Duodenal mucosa (tissue), 2 donors: ENCODE measurements around the gene TXNIP.
A peak's percentile ranks its signal among the peaks of the same experiment; 100 is the strongest.
"Not testable (repeated sequence)": the region's sequence is repeated elsewhere in the genome, so short reads cannot be mapped to it uniquely, and the experiment has no call there.

Source experiments
- H3K27ac ChIP-seq: one replicate; pipeline ENCODE4 v1.7.0; 2013; ENCODE audit warnings: low read depth, low read length
- H3K27me3 ChIP-seq, 2 donors: one replicate each; pipeline ENCODE4 v1.7.0; 2013; ENCODE audit warnings: low read length in 2 of 2, control low read depth in 1 of 2; ENCODE audit not compliant: insufficient read depth in 2 of 2, control insufficient read depth in 1 of 2
- H3K36me3 ChIP-seq, 2 donors: one replicate each; pipeline ENCODE4 v1.7.0; 2013; ENCODE audit warnings: low read length in 2 of 2, control low read depth in 1 of 2; ENCODE audit not compliant: insufficient read depth in 2 of 2, control insufficient read depth in 1 of 2
- H3K4me1 ChIP-seq, 2 donors: one replicate each; pipeline ENCODE4 v1.7.0; 2013; ENCODE audit warnings: low read length in 2 of 2, control low read depth in 1 of 2; ENCODE audit not compliant: insufficient read depth in 2 of 2, control insufficient read depth in 1 of 2
- H3K4me3 ChIP-seq, 2 donors: one replicate each; pipeline ENCODE4 v1.7.0; 2013; ENCODE audit warnings: low read length in 2 of 2, low read depth in 1 of 2
- H3K9ac ChIP-seq, 2 donors: one replicate each; pipeline ENCODE4 v1.7.0; 2013; ENCODE audit warnings: low read length in 2 of 2, low read depth in 1 of 2
- H3K9me3 ChIP-seq, 2 donors: one replicate each; pipeline ENCODE4 v1.7.0; 2013; ENCODE audit warnings: low read length in 2 of 2, control low read depth in 1 of 2; ENCODE audit not compliant: control insufficient read depth in 1 of 2

The TXNIP gene, protein sequence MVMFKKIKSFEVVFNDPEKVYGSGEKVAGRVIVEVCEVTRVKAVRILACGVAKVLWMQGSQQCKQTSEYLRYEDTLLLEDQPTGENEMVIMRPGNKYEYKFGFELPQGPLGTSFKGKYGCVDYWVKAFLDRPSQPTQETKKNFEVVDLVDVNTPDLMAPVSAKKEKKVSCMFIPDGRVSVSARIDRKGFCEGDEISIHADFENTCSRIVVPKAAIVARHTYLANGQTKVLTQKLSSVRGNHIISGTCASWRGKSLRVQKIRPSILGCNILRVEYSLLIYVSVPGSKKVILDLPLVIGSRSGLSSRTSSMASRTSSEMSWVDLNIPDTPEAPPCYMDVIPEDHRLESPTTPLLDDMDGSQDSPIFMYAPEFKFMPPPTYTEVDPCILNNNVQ

DNA sequence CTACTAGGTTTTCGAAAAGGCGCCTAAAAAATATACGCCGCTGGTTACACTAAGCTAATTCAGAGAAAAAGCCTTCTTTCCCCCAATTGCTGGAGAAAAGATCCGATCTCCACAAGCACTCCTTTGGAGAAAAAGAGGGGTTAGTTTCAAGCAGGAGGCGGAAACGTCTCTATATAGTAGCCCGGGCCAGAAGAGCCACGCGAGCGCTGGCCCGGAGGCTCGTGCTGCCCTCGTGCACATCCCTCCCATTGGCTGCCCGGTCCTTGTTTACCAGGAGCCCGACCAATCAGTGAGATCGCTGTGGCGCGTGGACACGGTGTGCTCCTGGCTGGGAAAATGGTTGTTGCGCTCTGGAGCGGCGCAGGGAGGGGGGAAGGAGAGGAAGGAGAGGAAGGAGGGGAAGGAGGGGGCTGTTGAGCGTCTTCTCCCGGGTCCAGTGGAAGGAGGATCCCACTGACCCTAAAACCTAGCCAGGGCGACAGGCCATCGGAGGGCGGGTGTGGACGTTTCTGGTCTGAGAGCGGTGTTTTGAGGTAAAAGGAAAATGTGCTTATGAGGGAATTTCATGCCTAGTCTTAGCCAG is at the start of gene TXNIP:
Gene TXNIP, minus strand, starts transcription at position 147 of the 583 bp plus-strand sequence. CDS start 313 bp downstream, outside the sequence.
- H3K9ac ChIP-seq, result peak within 1 kb of the TSS; percentile 93 to 97
- peak within 1 kb of the TSS; percentile 85 to 91 for H3K4me3 ChIP-seq
- H3K36me3 ChIP-seq, result peaks cover 31 to 35% of the 10 kb centered on the region in 2 donors
- peak within 1 kb of the TSS; percentile 88 for H3K27ac ChIP-seq
- no peaks in the 10 kb centered on the region for H3K27me3 ChIP-seq
- no peaks in the 10 kb centered on the region for H3K9me3 ChIP-seq
- peaks cover 39 to 52% of the 10 kb centered on the region in 2 donors for H3K4me1 ChIP-seq

DNA sequence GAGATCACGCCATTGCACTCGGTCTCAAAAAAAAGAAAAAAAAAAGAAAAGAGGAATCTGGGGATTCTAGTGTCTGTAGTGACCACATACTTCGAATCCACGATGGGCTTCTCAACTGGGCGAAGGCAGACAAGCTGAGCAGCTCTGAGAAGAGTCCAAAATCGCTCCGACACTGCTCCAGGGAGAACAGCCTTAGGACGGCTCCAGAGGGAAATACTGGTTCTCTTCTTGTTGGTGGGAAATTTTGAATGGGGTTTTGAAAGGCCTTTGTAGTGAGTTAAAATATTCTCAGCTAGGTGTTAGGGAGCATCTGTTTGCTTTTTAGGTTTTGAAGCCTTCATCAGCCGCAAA is 43.4 kb upstream of the TXNIP start:
- Histone ChIP-seq H3K9me3 (no peaks in the 10 kb centered on the region), H3K9ac (no peak overlapping the region), H3K4me3 (no peak overlapping the region), H3K27me3 (no peaks in the 10 kb centered on the region), H3K4me1 (peaks cover 9 to 20% of the 10 kb centered on the region in 2 donors), H3K36me3 (no peaks in the 10 kb centered on the region), H3K27ac (no peak overlapping the region)

DNA sequence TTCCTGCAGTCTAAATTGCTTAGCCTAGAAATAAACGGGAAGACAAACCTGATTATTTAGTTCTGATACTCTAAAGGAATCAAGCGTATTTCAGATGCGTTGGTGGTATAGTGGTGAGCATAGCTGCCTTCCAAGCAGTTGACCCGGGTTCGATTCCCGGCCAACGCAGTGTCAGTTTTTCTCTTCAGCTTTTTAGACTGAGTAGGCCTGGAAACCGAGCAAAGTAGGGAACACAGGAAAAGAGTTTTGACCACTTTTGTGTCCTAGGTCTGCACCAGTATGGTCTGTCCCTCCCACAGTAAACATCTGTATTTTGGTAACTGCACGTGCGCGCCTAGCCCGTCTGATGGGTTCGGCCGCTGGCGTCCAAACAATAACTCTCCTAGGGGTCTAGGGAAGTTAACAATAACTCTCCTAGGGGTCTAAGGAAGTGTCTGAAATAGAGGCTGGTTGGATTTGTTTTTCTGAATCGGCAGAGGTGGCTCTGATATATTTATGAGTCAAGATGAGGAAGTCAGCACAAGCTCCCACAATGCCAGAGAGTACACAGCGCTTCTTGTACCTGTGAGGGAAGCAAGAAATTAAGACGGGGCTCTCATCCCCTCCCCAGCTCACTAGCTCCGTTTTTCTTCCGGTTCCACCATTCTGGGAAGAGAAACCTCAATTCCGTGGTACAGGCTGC is 40.7 kb upstream of the TXNIP start:
- H3K27me3 ChIP-seq, result no peaks in the 10 kb centered on the region
- peak overlapping the region; percentile 44 to 59 for H3K9ac ChIP-seq
- H3K4me1 ChIP-seq, result peaks cover 9 to 20% of the 10 kb centered on the region in 2 donors
- peak overlapping the region; percentile 78 to 79 for H3K4me3 ChIP-seq
- no peaks in the 10 kb centered on the region for H3K36me3 ChIP-seq
- no peaks in the 10 kb centered on the region for H3K9me3 ChIP-seq
- peak overlapping the region; percentile 63 for H3K27ac ChIP-seq

DNA sequence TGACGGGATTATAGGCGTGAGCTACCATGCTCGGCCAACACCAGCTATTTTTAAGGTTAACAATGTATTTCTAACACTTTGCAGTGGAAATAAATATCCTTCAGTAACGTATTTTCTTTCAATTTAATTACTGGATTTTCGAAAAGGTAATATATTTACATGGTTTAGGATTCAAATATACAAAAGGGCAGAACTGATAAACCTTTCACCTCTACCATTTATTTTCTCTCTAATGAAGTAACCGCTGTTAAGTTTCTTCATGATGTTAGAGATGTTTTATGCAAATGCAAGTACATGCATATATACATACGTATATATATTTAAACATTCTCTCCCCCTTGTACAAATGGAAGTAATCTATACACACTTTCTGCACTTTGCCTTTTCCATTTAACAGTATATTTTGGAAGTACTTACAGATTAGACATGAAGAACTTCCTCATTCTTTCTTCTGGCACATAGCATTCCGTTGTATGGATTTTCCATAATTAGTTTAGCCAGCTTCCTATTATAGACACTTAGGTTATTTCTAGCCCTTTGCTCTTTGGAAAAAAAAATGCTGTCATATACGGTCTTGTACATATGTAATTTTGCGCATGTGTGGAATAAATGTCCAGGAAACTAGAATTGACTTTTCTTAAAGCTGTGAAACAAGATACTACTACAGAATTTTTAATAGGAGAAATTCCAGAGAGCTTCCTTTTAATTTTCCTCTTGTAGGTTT is 40.0 kb upstream of the TXNIP start:
- Histone ChIP-seq H3K4me1 (peaks cover 9 to 20% of the 10 kb centered on the region in 2 donors), H3K4me3 (peak overlapping the region; percentile 42 to 79), H3K27ac (no peak overlapping the region), H3K36me3 (no peaks in the 10 kb centered on the region), H3K9me3 (no peaks in the 10 kb centered on the region), H3K9ac (no peak overlapping the region), H3K27me3 (no peaks in the 10 kb centered on the region)

DNA sequence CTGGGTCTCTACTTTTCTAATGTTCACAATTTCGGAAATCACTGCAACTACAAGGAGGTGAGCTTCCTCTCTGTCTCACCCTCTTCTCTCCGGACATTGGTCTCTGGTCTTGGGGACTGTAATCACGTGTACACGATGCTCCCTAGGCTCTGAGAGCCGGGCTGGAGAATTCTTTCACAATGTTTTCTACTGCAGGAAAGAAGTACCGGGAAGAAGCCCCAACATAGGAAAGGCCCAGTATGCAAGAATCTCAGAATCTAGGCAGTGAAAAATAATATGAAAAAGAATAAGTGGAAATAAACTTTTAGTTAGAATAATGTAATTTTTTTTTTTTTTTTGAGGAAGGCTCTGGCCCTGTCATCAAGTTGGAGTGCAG is 38.7 kb upstream of the TXNIP start:
- Histone ChIP-seq H3K9ac (no peak overlapping the region), H3K36me3 (no peaks in the 10 kb centered on the region), H3K4me1 (peaks cover 9 to 20% of the 10 kb centered on the region in 2 donors), H3K9me3 (no peaks in the 10 kb centered on the region), H3K4me3 (peak overlapping the region in 1 of 2 donors; percentile 56), H3K27ac (no peak overlapping the region), H3K27me3 (no peaks in the 10 kb centered on the region)

DNA sequence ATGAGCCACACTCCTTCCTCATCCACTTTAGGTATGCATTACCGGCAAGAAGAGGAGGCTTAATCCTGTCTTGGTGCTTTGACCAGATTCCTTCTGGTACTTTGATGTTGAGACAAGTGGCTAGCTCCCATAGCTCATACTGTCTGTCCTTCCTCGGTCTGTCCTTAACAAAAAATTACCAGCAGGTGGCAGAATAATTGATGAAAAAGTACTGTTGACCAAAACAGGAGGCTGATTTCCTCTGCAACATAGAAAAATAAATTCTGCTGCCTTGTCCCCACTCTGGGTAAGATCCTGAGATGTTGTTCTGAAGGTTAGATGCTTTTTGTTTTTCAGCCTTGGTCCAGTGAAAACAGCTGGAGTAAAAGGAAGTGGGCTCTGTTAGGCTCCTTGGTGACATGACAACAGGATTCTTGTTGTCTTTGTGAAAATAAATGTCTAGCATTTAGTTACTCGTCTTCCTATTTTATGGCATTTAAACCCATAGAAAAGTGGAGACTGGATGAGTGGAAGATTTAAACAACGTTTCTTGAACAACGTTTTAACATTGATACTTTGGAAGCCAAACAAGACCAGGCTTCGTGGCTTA is 36.3 kb upstream of the TXNIP start:
- H3K9ac ChIP-seq, result no peak overlapping the region
- no peaks in the 10 kb centered on the region for H3K9me3 ChIP-seq
- H3K27me3 ChIP-seq, result no peaks in the 10 kb centered on the region
- no peak overlapping the region for H3K4me3 ChIP-seq
- H3K4me1 ChIP-seq, result peaks cover 9 to 11% of the 10 kb centered on the region in 2 donors
- H3K36me3 ChIP-seq, result no peaks in the 10 kb centered on the region
- H3K27ac ChIP-seq, result no peak overlapping the region

DNA sequence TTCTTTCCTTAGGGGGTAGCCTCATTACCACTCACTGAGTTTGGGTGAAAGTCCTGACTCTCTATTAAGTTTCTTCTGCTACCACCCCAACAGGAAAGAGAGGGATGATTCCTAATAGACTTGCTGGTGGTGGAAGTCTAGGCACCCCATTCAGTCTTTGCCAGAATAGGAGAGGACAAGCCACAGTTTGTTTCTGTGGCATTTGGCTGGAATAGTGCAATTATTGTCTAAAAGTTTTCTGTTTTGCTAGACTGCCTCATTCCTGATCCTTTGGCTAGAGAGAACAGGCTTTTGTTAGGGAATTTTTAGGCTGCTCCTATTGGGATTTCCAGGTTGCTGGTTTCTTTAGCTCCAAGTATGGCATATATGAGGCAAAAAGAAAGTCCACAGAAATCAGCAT is 35.1 kb upstream of the TXNIP start:
- H3K4me1 ChIP-seq, result peaks cover 7 to 8% of the 10 kb centered on the region in 2 donors
- no peak overlapping the region for H3K27ac ChIP-seq
- no peak overlapping the region for H3K9ac ChIP-seq
- no peaks in the 10 kb centered on the region for H3K36me3 ChIP-seq
- H3K4me3 ChIP-seq, result no peak overlapping the region
- no peaks in the 10 kb centered on the region for H3K9me3 ChIP-seq
- H3K27me3 ChIP-seq, result no peaks in the 10 kb centered on the region

DNA sequence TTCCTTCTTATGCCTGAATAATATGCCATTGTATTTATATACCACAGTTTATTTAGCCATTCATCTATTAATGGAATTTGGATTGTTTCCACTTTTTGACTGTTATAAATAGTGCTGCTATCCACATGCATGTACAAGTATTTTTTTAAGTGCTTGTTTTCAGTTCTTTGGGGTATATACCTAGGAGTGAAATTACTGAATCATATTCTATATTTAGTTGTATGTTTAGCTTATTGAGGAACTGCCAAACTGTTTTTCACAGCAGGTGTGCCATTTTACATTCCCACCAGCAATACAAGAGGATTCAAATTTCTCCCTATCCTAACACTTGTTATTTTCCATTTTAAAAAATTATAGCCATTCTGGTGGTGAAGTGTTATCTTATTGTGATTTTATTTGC is 32.7 kb upstream of the TXNIP start:
- Histone ChIP-seq H3K9ac (no peak overlapping the region), H3K4me3 (no peak overlapping the region), H3K9me3 (no peaks in the 10 kb centered on the region), H3K27ac (no peak overlapping the region), H3K36me3 (no peaks in the 10 kb centered on the region), H3K4me1 (no peaks in the 10 kb centered on the region), H3K27me3 (no peaks in the 10 kb centered on the region)

DNA sequence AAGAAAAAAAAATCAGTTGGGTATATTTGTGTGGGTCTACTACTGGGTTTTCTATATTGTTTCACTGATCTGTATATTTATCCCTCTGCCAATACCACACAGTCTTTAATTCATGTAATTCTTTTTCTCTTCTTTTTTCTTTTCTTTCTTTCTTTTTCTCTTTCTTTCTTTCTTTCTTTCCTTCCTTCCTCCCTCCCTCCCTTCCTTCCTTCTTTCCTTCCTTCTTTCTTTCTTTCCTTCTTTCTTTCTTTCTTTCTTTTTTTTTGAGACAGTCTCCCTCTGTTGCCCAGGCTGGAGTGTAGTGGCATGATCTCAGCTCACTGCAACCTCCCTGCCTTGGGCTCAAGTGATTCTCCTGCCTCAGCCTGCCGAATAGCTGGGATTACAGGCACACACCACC is 30.3 kb upstream of the TXNIP start:
- H3K4me1 ChIP-seq, H3K27me3 ChIP-seq, H3K4me3 ChIP-seq, H3K27ac ChIP-seq, H3K9me3 ChIP-seq, H3K9ac ChIP-seq, H3K36me3 ChIP-seq: not testable (repeated sequence)
